Subcutaneous adipose tissue (tissue), 4 donors: ENCODE results near the gene OPA1. TPM values are rescaled to one million over a fixed set of nuclear protein-coding genes. Genes with fewer than 3 reads are reported as not detected.

ENCODE experiments used
- CTCF ChIP-seq: fragments of 450-650 bp; IDR thresholded peaks from one replicate; pipeline ENCODE4 v1.5.1; 2016; ENCODE audit warnings: low read depth, mild to moderate bottlenecking, control low read depth, antibody characterized with exemption, moderate library complexity
- total RNA-seq, 4 donors: library from RNA; depleted of rRNA; stranded (reverse); fragments of >200 nt; gene quantifications; one replicate each; pipeline ENCODE4 v1.1.0, GENCODE V29; 2016

Gene OPA1
- 10 to 100 TPM; 44.4 to 68.5 (median 58.0) TPM for total RNA-seq

- no peak for TF ChIP-seq CTCF
Measured at GRCh38 chr3:193592841-193593667, at the start of gene OPA1. OPA1 (plus strand) TSS chr3:193593208; CDS start chr3:193593378, 170 bp downstream.

GRCh38 chr3:193544289-193544688 is 48.7 kb upstream of the OPA1 start:
- TF ChIP-seq CTCF, result no peak

- no peak for TF ChIP-seq CTCF
Measured at GRCh38 chr3:193545304-193545703, 47.7 kb upstream of the OPA1 start.

- no peak for TF ChIP-seq CTCF
Measured at GRCh38 chr3:193546129-193546528, 46.9 kb upstream of the OPA1 start.

- no peak for TF ChIP-seq CTCF
Measured at GRCh38 chr3:193548406-193548805, 44.6 kb upstream of the OPA1 start.

GRCh38 chr3:193552923-193553322 is 40.1 kb upstream of the OPA1 start:
- no peak for TF ChIP-seq CTCF

- TF ChIP-seq CTCF, result no peak
Measured at GRCh38 chr3:193553586-193553985, 39.4 kb upstream of the OPA1 start.
